Vagina (tissue), 2 donors: ENCODE results near the gene GLB1L2. TPM values are rescaled to one million over a fixed set of nuclear protein-coding genes. Genes with fewer than 3 reads are reported as not detected.

ENCODE experiments used
- DNase-seq, 2 donors: peaks; one replicate each; pipeline ENCODE4 v3.0.0-alpha.2; 2017; ENCODE audit errors: extremely low spot score in 2 of 2
- H3K27ac ChIP-seq: fragments of 200-600 bp; sonication (generic); one replicate; pipeline ENCODE4 v1.5.1; 2019
- H3K27me3 ChIP-seq: fragments of 200-600 bp; sonication (generic); one replicate; pipeline ENCODE4 v1.5.1; 2019
- H3K36me3 ChIP-seq, 2 donors: fragments of 200-600 bp; sonication (generic); one replicate each; pipeline ENCODE4 v1.5.1; 2017 to 2019
- H3K4me1 ChIP-seq: fragments of 200-600 bp; sonication (generic); one replicate; pipeline ENCODE4 v1.5.1; 2019
- H3K4me3 ChIP-seq, 2 donors: fragments of 200-600 bp; sonication (generic); 1 replicate in 1 of 2; 2 replicates in 1 of 2; pipeline ENCODE4 v1.5.1; 2016 to 2019
- H3K9me3 ChIP-seq: fragments of 200-600 bp; sonication (generic); one replicate; pipeline ENCODE4 v1.5.1; 2019
- CTCF ChIP-seq, 3 experiments: fragments of 450-650 bp in 2 of 3; fragments of 200-600 bp in 1 of 3; sonication (generic) in 1 of 3; IDR thresholded peaks; one replicate each; pipeline ENCODE4 v1.5.1; 2017 to 2019; ENCODE audit warnings: antibody characterized with exemption in 3 of 3, mild to moderate bottlenecking in 2 of 3, moderate library complexity in 2 of 3
- POLR2A ChIP-seq, 2 donors: fragments of 450-650 bp; IDR thresholded peaks; one replicate each; pipeline ENCODE4 v1.6.1; 2017; ENCODE audit warnings: antibody characterized with exemption in 2 of 2, mild to moderate bottlenecking in 2 of 2, moderate library complexity in 2 of 2
- POLR2AphosphoS5 ChIP-seq, 2 donors: sonication (generic); formaldehyde crosslinking; IDR thresholded peaks; one replicate each; pipeline ENCODE4 v1.9.0; 2017; ENCODE audit warnings: antibody characterized with exemption in 2 of 2, mild to moderate bottlenecking in 2 of 2, low read depth in 1 of 2; ENCODE audit not compliant: insufficient read depth in 1 of 2
- intact Hi-C: fragments of 100-400 bp; cut with DNase I; formaldehyde crosslinking; loops from one replicate; pipeline ENCODE4 v1.15.1; 2023
- total RNA-seq: library from RNA; depleted of rRNA; stranded (reverse); fragments of >200 nt; gene quantifications from one replicate; pipeline ENCODE4 v1.2.3, GENCODE V29; 2016

The GLB1L2 gene
- total RNA-seq, 1 donor from 2014 or later = 2.0 TPM

DNA sequence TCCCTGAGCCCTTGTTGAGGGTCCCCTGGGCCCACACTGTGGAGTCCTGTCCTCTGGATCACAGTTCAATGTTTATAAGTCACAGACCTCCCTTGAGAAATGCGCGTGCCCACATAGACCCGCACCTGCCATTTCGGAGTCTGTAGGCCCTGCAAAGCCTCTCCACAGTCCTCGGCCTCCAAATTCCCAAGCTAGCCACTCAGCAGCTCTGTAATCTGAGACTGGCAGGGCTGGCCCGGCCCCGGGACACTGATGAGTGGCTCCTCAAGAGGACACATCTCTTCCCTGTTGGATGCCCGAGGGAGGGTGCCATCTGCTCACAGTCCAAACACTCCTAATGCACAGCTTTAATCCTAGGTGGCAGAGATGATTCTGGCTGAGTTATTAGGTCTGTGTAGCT lies 41.2 kb downstream of the GLB1L2 start:
- no peak for DNase-seq

DNA sequence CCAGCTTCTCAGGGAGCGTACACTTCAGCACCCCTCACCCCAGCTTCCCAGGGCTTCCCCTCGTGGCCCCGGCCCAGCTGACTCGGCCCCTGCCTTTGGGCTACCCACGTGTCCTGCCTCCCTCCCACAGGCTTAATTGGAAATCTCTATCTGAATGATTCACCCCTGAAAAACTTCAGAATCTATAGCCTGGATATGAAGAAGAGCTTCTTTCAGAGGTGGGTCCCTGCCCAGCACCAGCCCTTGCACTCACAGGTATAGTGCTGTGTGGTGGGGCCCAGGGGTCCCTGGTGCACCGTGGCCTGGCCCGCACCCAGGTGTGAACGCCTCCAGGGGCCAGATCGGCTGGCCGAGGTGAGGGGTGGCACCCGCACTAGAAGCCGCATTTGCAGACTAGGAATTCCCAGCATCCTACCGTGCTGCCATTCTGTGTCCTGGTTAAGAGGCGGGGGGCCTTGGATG lies 41.8 kb downstream of the GLB1L2 start:
- H3K9me3 ChIP-seq = no peaks in the 10 kb centered on the region
- DNase-seq = no peak
- no peaks in the 10 kb centered on the region for H3K4me1 ChIP-seq
- TF ChIP-seq POLR2A (IDR thresholded peaks at IDR 0.05) (no peak), CTCF (IDR thresholded peaks at IDR 0.05) (no peak)
- no peak overlapping the region for H3K4me3 ChIP-seq
- H3K27ac ChIP-seq = no peak overlapping the region
- intact Hi-C loops = no loop called here
- no peaks in the 10 kb centered on the region for H3K36me3 ChIP-seq
- no peaks in the 10 kb centered on the region for H3K27me3 ChIP-seq

More for the DNA sequence above, 41.2 kb downstream of the GLB1L2 start:
- Histone ChIP-seq H3K27ac (no peak overlapping the region), H3K36me3 (no peaks in the 10 kb centered on the region), H3K27me3 (no peaks in the 10 kb centered on the region), H3K9me3 (no peaks in the 10 kb centered on the region), H3K4me1 (no peaks in the 10 kb centered on the region), H3K4me3 (no peak overlapping the region)
- TF ChIP-seq POLR2A (IDR thresholded peaks at IDR 0.05) (no peak), CTCF (IDR thresholded peaks at IDR 0.05) (no peak), POLR2AphosphoS5 (IDR thresholded peaks at IDR 0.05; ENCODE audit: insufficient read depth in 1 of 2, low read depth in 1 of 2) (no peak)
- intact Hi-C loops = no loop called here

DNA sequence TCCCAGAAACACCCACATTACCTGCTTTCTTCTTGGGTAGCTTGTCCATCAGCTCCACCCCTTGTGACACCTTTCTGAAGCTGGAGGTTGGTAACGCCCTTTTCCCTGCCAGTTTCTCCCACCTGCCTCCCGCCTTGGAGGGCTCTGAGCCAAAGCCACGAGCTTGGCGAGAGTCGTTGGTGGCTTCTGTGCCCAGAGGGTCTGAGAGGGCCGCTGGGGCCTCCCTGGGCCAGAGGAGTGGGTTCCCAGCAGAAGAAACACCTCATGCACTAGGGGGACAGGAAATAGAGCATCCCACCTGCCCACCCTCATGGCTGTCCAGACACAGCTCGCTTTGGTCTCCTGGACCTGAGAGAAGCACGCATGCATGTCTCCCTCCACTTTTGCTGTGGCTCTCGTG lies 42.4 kb downstream of the GLB1L2 start:
- Histone ChIP-seq H3K9me3 (no peaks in the 10 kb centered on the region), H3K27me3 (no peaks in the 10 kb centered on the region), H3K27ac (no peak overlapping the region), H3K36me3 (no peaks in the 10 kb centered on the region), H3K4me3 (no peak overlapping the region), H3K4me1 (no peaks in the 10 kb centered on the region)
- TF ChIP-seq POLR2AphosphoS5 (IDR thresholded peaks at IDR 0.05; ENCODE audit: insufficient read depth in 1 of 2, low read depth in 1 of 2) (no peak), CTCF (IDR thresholded peaks at IDR 0.05) (no peak), POLR2A (IDR thresholded peaks at IDR 0.05) (no peak)
- intact Hi-C loops = no loop called here
- DNase-seq = no peak

DNA sequence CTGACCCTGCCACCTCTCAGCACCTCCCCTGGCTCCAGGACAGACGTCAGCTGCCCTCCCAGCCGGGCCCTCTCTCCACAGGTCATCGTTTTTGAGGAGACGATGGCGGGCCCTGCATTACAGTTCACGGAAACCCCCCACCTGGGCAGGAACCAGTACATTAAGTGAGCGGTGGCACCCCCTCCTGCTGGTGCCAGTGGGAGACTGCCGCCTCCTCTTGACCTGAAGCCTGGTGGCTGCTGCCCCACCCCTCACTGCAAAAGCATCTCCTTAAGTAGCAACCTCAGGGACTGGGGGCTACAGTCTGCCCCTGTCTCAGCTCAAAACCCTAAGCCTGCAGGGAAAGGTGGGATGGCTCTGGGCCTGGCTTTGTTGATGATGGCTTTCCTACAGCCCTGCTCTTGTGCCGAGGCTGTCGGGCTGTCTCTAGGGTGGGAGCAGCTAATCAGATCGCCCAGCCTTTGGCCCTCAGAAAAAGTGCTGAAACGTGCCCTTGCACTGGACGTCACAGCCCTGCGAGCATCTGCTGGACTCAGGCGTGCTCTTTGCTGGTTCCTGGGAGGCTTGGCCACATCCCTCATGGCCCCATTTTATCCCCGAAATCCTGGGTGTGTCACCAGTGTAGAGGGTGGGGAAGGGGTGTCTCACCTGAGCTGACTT lies 43.2 kb downstream of the GLB1L2 start:
- DNase-seq = no peak
- intact Hi-C loops = no loop called here
- no peak overlapping the region for H3K27ac ChIP-seq
- no peak for TF ChIP-seq POLR2A (IDR thresholded peaks at IDR 0.05)
- no peak for TF ChIP-seq POLR2AphosphoS5 (IDR thresholded peaks at IDR 0.05; ENCODE audit: insufficient read depth in 1 of 2, low read depth in 1 of 2)
- TF ChIP-seq CTCF (IDR thresholded peaks at IDR 0.05) = no peak
- no peaks in the 10 kb centered on the region for H3K27me3 ChIP-seq
- no peaks in the 10 kb centered on the region for H3K4me1 ChIP-seq
- H3K9me3 ChIP-seq = no peaks in the 10 kb centered on the region
- H3K36me3 ChIP-seq = no peaks in the 10 kb centered on the region
- no peak overlapping the region for H3K4me3 ChIP-seq

GRCh38 chr11:134376150-134376921 lies 44.5 kb downstream of the GLB1L2 start:
- DNase-seq = no peak

More at GRCh38 chr11:134376150-134376921, 44.5 kb downstream of the GLB1L2 start:
- H3K4me3 ChIP-seq = no peak overlapping the region
- H3K4me1 ChIP-seq = no peaks in the 10 kb centered on the region
- TF ChIP-seq CTCF (IDR thresholded peaks at IDR 0.05) (no peak), POLR2AphosphoS5 (IDR thresholded peaks at IDR 0.05; ENCODE audit: insufficient read depth in 1 of 2, low read depth in 1 of 2) (no peak), POLR2A (IDR thresholded peaks at IDR 0.05) (no peak)
- intact Hi-C loops = no loop called here
- no peaks in the 10 kb centered on the region for H3K36me3 ChIP-seq
- H3K27ac ChIP-seq = no peak overlapping the region
- no peaks in the 10 kb centered on the region for H3K27me3 ChIP-seq
- no peaks in the 10 kb centered on the region for H3K9me3 ChIP-seq
